GM12878 (cell line): ENCODE measurements around the gene RNF223. TPM values are rescaled to one million over a fixed set of nuclear protein-coding genes. Genes with fewer than 3 reads are reported as not detected.

Source experiments
- ATAC-seq: fragments of 200-7000 bp; cut with Tn5 transposase; 3 replicates; pipeline ENCODE4 v1.9.1; 2020; ENCODE audit warnings: mild to moderate bottlenecking, moderate library complexity
- BruUV-seq: library from RNA; stranded (reverse); fragments of 400-500 nt; replicated peaks from 2 replicates; lab custom pipeline; 2021; lab: Mats Ljungman, UMichigan
- CTCF ChIA-PET: fragments of 300-600 bp; sonication (Branson Sonifier 250); formaldehyde crosslinking; extraction: SDS; loops from one replicate; lab custom pipeline; 2021; ENCODE audit warnings: inconsistent platforms; lab: Yijun Ruan, JAX
- POLR2A ChIA-PET: fragments of 350-600 bp; formaldehyde crosslinking; extraction: SDS; loops from one replicate; lab custom pipeline; 2021; ENCODE audit warnings: inconsistent platforms; lab: Charles Lee
- RAD21 ChIA-PET: fragments of 300-600 bp; sonication (Branson Sonifier 250); formaldehyde crosslinking; loops from one replicate; lab custom pipeline; 2023; ENCODE audit warnings: antibody characterized with exemption; ENCODE audit not compliant: unreplicated experiment; lab: Charles Lee
- SMC1A ChIA-PET: fragments of 300-600 bp; sonication (Branson Sonifier 250); formaldehyde crosslinking; loops from one replicate; lab custom pipeline; 2023; ENCODE audit not compliant: unreplicated experiment, uncharacterized antibody; lab: Charles Lee
- DNase-seq: peaks from one replicate; pipeline ENCODE4 v3.0.0-alpha.2; 2011; ENCODE audit warnings: low read depth, low spot score
- FAIRE-seq: peaks from 3 replicates; lab custom pipeline; 2011; peaks lifted over from hg19 to GRCh38; lab: Jason Lieb, UNC
- H2AFZ ChIP-seq: 2 replicates; pipeline ENCODE4 v1.6.0; 2011; ENCODE audit warnings: low read depth, low read length, control low read depth; ENCODE audit not compliant: control insufficient read depth
- H3K27ac ChIP-seq: 2 replicates; pipeline ENCODE4 v1.5.1; 2011; ENCODE audit warnings: control low read depth; ENCODE audit not compliant: control insufficient read depth, insufficient read depth
- H3K27me3 ChIP-seq, 2 experiments: replicated peaks in 1 of 2; 2 replicates each; pipeline versions ENCODE4 v1.6.0 to v1.6.1; 2011; ENCODE audit warnings: low read length in 1 of 2; ENCODE audit not compliant: control insufficient read depth in 2 of 2, insufficient read depth in 2 of 2
- H3K36me3 ChIP-seq, 2 experiments: 2 replicates each; pipeline ENCODE4 v1.5.1; 2011; ENCODE audit warnings: low read length in 1 of 2; ENCODE audit not compliant: control insufficient read depth in 2 of 2, insufficient read depth in 2 of 2
- H3K4me1 ChIP-seq: 2 replicates; pipeline ENCODE4 v1.6.1; 2011; ENCODE audit warnings: mild to moderate bottlenecking, low read length, moderate library complexity, mixed read lengths; ENCODE audit not compliant: control insufficient read depth, insufficient read depth
- H3K4me2 ChIP-seq: 2 replicates; pipeline ENCODE4 v1.6.0; 2011; ENCODE audit warnings: control low read depth; ENCODE audit not compliant: control insufficient read depth, insufficient read depth
- H3K4me3 ChIP-seq: fragments of 200-600 bp; sonication (generic); 2 replicates; pipeline ENCODE4 v1.5.1; 2016
- H3K79me2 ChIP-seq: 2 replicates; pipeline ENCODE4 v1.6.0; 2011; ENCODE audit warnings: low read length; ENCODE audit not compliant: control insufficient read depth, insufficient read depth
- H3K9ac ChIP-seq: 2 replicates; pipeline ENCODE4 v1.8.0; 2011; ENCODE audit warnings: low read length, control low read depth, mixed read lengths; ENCODE audit not compliant: control insufficient read depth, insufficient read depth
- H3K9me3 ChIP-seq: replicated peaks from 3 replicates; pipeline ENCODE4 v1.5.1; 2011; ENCODE audit warnings: mild to moderate bottlenecking, low read length; ENCODE audit not compliant: control insufficient read depth, insufficient read depth
- H4K20me1 ChIP-seq: 2 replicates; pipeline ENCODE4 v1.6.0; 2011; ENCODE audit not compliant: control insufficient read depth, insufficient read depth
- BCLAF1 ChIP-seq: fragments of 450-650 bp; IDR thresholded peaks from 2 replicates; pipeline ENCODE4 v1.6.1; 2017; ENCODE audit warnings: antibody characterized with exemption, mild to moderate bottlenecking, moderate library complexity
- CBFB ChIP-seq: IDR thresholded peaks from 2 replicates; pipeline ENCODE4 v1.6.1; 2016; ENCODE audit warnings: antibody characterized with exemption, low read depth
- CEBPB ChIP-seq, 2 experiments: fragments of 150-350 bp in 1 of 2; IDR thresholded peaks; 2 replicates each; pipeline ENCODE4 v1.6.1; 2012 to 2014; ENCODE audit warnings: low read depth in 2 of 2, low read length in 2 of 2, borderline replicate concordance in 1 of 2, inconsistent platforms in 1 of 2
- IRF4 ChIP-seq: IDR thresholded peaks from 2 replicates; pipeline ENCODE4 v1.6.1; 2011; ENCODE audit warnings: low read depth, low read length
- MTA2 ChIP-seq: fragments of 450-650 bp; IDR thresholded peaks from 2 replicates; pipeline ENCODE4 v1.6.1; 2016; ENCODE audit warnings: low read depth, mild to moderate bottlenecking, moderate library complexity
- NBN ChIP-seq: fragments of 450-650 bp; IDR thresholded peaks from 2 replicates; pipeline ENCODE4 v1.6.1; 2016
- SIN3A ChIP-seq: IDR thresholded peaks from 2 replicates; pipeline ENCODE4 v1.6.1; 2012; ENCODE audit warnings: low read depth, low read length, improper control_type of control experiment
- SPI1 ChIP-seq: IDR thresholded peaks from 2 replicates; pipeline ENCODE4 v1.6.1; 2011; ENCODE audit warnings: low read depth, mild to moderate bottlenecking, low read length, moderate library complexity, borderline replicate concordance; ENCODE audit not compliant: insufficient read depth
- SREBF1 ChIP-seq: IDR thresholded peaks from 2 replicates; pipeline ENCODE4 v1.6.1; 2012; ENCODE audit warnings: mild to moderate bottlenecking, low read length
- TCF12 ChIP-seq: IDR thresholded peaks from 2 replicates; pipeline ENCODE4 v1.6.1; 2011; ENCODE audit warnings: low read depth, mild to moderate bottlenecking, low read length
- TCF7 ChIP-seq: IDR thresholded peaks from 2 replicates; pipeline ENCODE4 v1.6.1; 2014; ENCODE audit warnings: antibody characterized with exemption, borderline replicate concordance
- ZBTB33 ChIP-seq: fragments of 450-650 bp; IDR thresholded peaks from 2 replicates; pipeline ENCODE4 v1.6.1; 2017; ENCODE audit warnings: mild to moderate bottlenecking
- ZNF24 ChIP-seq: fragments of 450-650 bp; IDR thresholded peaks from 2 replicates; pipeline ENCODE4 v1.6.1; 2017; ENCODE audit warnings: antibody characterized with exemption, mild to moderate bottlenecking
- ZSCAN29 ChIP-seq: fragments of 450-650 bp; IDR thresholded peaks from 2 replicates; pipeline ENCODE4 v1.6.1; 2017; ENCODE audit warnings: mild to moderate bottlenecking, moderate library complexity
- WGBS: methylation state at CpG from one replicate; pipeline ENCODE4 v1.1.6; 2016; ENCODE audit warnings: low lambda C conversion rate; ENCODE audit not compliant: insufficient replicate concordance, insufficient coverage; ENCODE audit errors: missing lambda C conversion rate; 5-methylcytosine and 5-hydroxymethylcytosine counted together
- in situ Hi-C: fragments of 300-500 bp; cut with MboI; formaldehyde crosslinking; loops from 9 replicates; pipeline ENCODE4 v1.14.3; 2018; ENCODE audit warnings: mixed read lengths
- intact Hi-C: fragments of 100-400 bp; cut with micrococcal nuclease; formaldehyde crosslinking; loops from one replicate; pipeline ENCODE4 v1.14.2; 2022; ENCODE audit not compliant: unreplicated experiment
- polyA plus RNA-seq, 11 experiments: library from polyadenylated mRNA; depleted of rRNA in 4 of 11; unstranded in 6 of 11; stranded (reverse) in 5 of 11; fragments of >200 nt; fragmentation: Nextera tagmentation in 4 of 11; fragmentation: Illumina TruSeq in 1 of 11; extraction: Ambion mirVana in 4 of 11; extraction: Trizol in 1 of 11; gene quantifications; 1 replicate in 1 of 11; 2 replicates in 10 of 11; pipeline versions ENCODE4 v1.2.1 to v1.2.3, GENCODE V29; 2011 to 2016; ENCODE audit warnings: inconsistent platforms in 2 of 11, missing spikeins in 2 of 11, low read depth in 1 of 11
- total RNA-seq, 4 experiments: library from RNA; depleted of rRNA in 3 of 4; stranded (reverse); fragments of >200 nt in 3 of 4; fragmentation: Illumina TruSeq in 1 of 4; extraction: Trizol in 1 of 4; gene quantifications; 2 replicates each; pipeline versions ENCODE4 v1.2.1 to v1.2.3, GENCODE V29; 2013 to 2021
- TF ChIP-seq, protein P1 (sequence below): fragments of 150-350 bp; IDR thresholded peaks from 2 replicates; pipeline ENCODE4 v1.6.1; 2016; ENCODE audit warnings: low read depth, low read length
- TF ChIP-seq, protein P2 (sequence below): IDR thresholded peaks from 2 replicates; pipeline ENCODE4 v1.6.1; 2012; ENCODE audit warnings: low read depth, low read length, improper control_type of control experiment

The RNF223 gene
- total and polyA plus RNA-seq, 10 of the 15 experiments (the other 5 are each of a cell fraction or from before 2014, with no cell fraction given): 0.06 TPM; not detected in 9

GRCh38 chr1:1043411-1043810 is 30.7 kb downstream of the RNF223 start:
- Histone ChIP-seq H2AFZ (no peak overlapping the region), H3K9me3 (no peaks in the 10 kb centered on the region), H3K27me3 (no peaks in the 10 kb centered on the region), H3K4me3 (no peak overlapping the region), H3K36me3 (peaks cover 0 to 20% of the 10 kb centered on the region in 2 experiments; a peak in 3 of 4 replicates), H3K27ac (no peak overlapping the region), H3K79me2 (no peaks in the 10 kb centered on the region), H3K9ac (no peak overlapping the region), H4K20me1 (no peaks in the 10 kb centered on the region), H3K4me1 (peaks cover 19% of the 10 kb centered on the region), H3K4me2 (no peak overlapping the region)
- in situ Hi-C loops (no loop called here), intact Hi-C loops (no loop called here)
- no TSS peak for BruUV-seq
- POLR2A ChIA-PET: no interaction called here
- WGBS: 93% methylated on average over 17 of the region's 27 CpGs
- ATAC-seq (no peak), DNase-seq (no peak), FAIRE-seq (no peak)
- RAD21 ChIA-PET: no interaction called here
- SMC1A ChIA-PET: no interaction called here
- CTCF ChIA-PET: no interaction called here
- no peak for TF ChIP-seq TCF7
- TF ChIP-seq NBN: no peak
- no peak for TF ChIP-seq ZBTB33
- TF ChIP-seq CEBPB (IDR thresholded peaks at IDR 0.05; ENCODE audit: borderline replicate concordance in 1 of 2, low read depth in 2 of 2, low read length in 2 of 2): no peak
- no peak for TF ChIP-seq ZNF24
- no peak for TF ChIP-seq CBFB
- TF ChIP-seq BCLAF1: no peak
- TF ChIP-seq, protein P1, sequence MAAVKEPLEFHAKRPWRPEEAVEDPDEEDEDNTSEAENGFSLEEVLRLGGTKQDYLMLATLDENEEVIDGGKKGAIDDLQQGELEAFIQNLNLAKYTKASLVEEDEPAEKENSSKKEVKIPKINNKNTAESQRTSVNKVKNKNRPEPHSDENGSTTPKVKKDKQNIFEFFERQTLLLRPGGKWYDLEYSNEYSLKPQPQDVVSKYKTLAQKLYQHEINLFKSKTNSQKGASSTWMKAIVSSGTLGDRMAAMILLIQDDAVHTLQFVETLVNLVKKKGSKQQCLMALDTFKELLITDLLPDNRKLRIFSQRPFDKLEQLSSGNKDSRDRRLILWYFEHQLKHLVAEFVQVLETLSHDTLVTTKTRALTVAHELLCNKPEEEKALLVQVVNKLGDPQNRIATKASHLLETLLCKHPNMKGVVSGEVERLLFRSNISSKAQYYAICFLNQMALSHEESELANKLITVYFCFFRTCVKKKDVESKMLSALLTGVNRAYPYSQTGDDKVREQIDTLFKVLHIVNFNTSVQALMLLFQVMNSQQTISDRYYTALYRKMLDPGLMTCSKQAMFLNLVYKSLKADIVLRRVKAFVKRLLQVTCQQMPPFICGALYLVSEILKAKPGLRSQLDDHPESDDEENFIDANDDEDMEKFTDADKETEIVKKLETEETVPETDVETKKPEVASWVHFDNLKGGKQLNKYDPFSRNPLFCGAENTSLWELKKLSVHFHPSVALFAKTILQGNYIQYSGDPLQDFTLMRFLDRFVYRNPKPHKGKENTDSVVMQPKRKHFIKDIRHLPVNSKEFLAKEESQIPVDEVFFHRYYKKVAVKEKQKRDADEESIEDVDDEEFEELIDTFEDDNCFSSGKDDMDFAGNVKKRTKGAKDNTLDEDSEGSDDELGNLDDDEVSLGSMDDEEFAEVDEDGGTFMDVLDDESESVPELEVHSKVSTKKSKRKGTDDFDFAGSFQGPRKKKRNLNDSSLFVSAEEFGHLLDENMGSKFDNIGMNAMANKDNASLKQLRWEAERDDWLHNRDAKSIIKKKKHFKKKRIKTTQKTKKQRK: no peak
- no peak for TF ChIP-seq SREBF1
- TF ChIP-seq SPI1: no peak
- no peak for TF ChIP-seq TCF12
- no peak for TF ChIP-seq ZSCAN29
- TF ChIP-seq, protein P2, sequence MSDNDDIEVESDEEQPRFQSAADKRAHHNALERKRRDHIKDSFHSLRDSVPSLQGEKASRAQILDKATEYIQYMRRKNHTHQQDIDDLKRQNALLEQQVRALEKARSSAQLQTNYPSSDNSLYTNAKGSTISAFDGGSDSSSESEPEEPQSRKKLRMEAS: no peak
- TF ChIP-seq IRF4: no peak
- no peak for TF ChIP-seq MTA2
- TF ChIP-seq SIN3A: no peak
